NB4 (cell line): ENCODE results near the gene MAP3K5.

Experiments used
- CTCF ChIP-seq: IDR thresholded peaks from one replicate; pipeline ENCODE4 v1.5.1; 2012; ENCODE audit warnings: low read depth, low read length
- MAX ChIP-seq: IDR thresholded peaks from 2 replicates; pipeline ENCODE4 v1.6.1; 2011; ENCODE audit warnings: low read depth, low read length
- MYC ChIP-seq: IDR thresholded peaks from 2 replicates; pipeline ENCODE4 v1.6.1; 2011; ENCODE audit warnings: low read depth, low read length
- POLR2A ChIP-seq: IDR thresholded peaks from 2 replicates; pipeline ENCODE4 v1.6.1; 2011; ENCODE audit warnings: mild to moderate bottlenecking; ENCODE audit not compliant: insufficient read length; ENCODE audit errors: extremely low read depth

- no peak for TF ChIP-seq CTCF
- TF ChIP-seq POLR2A, result no peak
- no peak for TF ChIP-seq MYC
- no peak for TF ChIP-seq MAX
These were observed 63.2 kb downstream of the MAP3K5 start for GRCh38 chr6:136728976-136729515.
